ENCODE measurements around the gene ACSL5.
"Not testable (repeated sequence)": the region's sequence is repeated elsewhere in the genome, so short reads cannot be mapped to it uniquely, and the experiment has no call there.

Gene ACSL5

DNA sequence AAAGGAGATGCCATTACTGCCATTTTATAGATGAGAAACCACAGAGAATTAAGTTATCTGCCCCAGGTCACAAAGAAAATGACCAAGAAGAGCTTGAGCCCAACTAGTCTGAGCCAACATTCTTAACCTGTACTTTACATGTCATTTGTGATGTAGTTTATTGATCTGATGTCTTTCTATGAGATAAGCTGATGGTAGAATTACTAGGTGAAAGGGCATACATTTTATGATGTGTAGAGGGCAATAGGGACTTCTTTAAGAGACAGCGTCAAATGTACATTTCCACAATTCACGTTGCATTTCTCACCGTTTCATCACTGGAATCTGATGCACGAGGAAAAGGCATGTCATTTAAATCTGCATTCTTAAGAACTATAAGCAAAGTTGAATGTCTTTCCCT is 11.3 kb downstream of the ACSL5 start:
- Histone ChIP-seq H3K27me3 (ENCODE audit: low read depth, low read length) (no peaks in the 10 kb centered on the region), H3K27ac (ENCODE audit: low read length) (no peak overlapping the region), H4K20me1 (ENCODE audit: insufficient read depth, low read length) (no peaks in the 10 kb centered on the region; the same call in 1 of the 2 replicates), H3K4me1 (ENCODE audit: low read length) (peaks cover 2% of the 10 kb centered on the region; the same call in 1 of the 2 replicates), H2AFZ (ENCODE audit: low read depth, low read length) (no peak overlapping the region), H3K36me3 (replicated peaks; ENCODE audit: low read depth, low read length) (no peaks in the 10 kb centered on the region), H3K9me3 (ENCODE audit: insufficient read depth, low read length) (no peaks in the 10 kb centered on the region), H3K9ac (ENCODE audit: low read length) (no peak overlapping the region), H3K4me3 (ENCODE audit: low read length) (no peak overlapping the region), H3K4me2 (ENCODE audit: low read length) (no peak overlapping the region), H3K79me2 (ENCODE audit: low read length) (no peaks in the 10 kb centered on the region)
- TF ChIP-seq EZH2phosphoT487 (IDR thresholded peaks at IDR 0.05; ENCODE audit: low read depth) = no peak
- TF ChIP-seq, protein P1, sequence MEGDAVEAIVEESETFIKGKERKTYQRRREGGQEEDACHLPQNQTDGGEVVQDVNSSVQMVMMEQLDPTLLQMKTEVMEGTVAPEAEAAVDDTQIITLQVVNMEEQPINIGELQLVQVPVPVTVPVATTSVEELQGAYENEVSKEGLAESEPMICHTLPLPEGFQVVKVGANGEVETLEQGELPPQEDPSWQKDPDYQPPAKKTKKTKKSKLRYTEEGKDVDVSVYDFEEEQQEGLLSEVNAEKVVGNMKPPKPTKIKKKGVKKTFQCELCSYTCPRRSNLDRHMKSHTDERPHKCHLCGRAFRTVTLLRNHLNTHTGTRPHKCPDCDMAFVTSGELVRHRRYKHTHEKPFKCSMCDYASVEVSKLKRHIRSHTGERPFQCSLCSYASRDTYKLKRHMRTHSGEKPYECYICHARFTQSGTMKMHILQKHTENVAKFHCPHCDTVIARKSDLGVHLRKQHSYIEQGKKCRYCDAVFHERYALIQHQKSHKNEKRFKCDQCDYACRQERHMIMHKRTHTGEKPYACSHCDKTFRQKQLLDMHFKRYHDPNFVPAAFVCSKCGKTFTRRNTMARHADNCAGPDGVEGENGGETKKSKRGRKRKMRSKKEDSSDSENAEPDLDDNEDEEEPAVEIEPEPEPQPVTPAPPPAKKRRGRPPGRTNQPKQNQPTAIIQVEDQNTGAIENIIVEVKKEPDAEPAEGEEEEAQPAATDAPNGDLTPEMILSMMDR (IDR thresholded peaks at IDR 0.05; ENCODE audit: low read depth, low read length) = no peak

DNA sequence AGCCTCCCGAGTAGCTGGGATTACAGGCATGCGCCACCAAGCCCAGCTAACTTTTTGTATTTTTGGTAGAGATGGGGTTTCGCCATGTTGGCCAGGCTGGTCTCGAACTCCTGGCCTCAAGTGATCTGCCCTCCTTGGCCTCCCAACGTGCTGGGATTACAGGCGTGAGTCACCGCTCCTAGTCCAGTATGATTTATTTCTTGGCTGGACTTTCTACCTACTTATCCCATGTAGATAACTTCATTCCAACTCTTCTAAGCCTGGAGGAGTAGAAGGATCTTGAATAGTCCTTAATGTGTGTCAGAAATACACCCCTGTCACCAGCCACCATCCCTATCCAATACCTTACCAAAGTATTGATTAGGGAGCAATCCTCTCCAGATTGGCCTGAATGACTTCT is 14.1 kb downstream of the ACSL5 start:
- not testable (repeated sequence) for H2AFZ ChIP-seq (ENCODE audit: low read depth, low read length); H3K4me2 ChIP-seq (ENCODE audit: low read length); H3K27me3 ChIP-seq (ENCODE audit: low read depth, low read length); H4K20me1 ChIP-seq (ENCODE audit: insufficient read depth, low read length); H3K36me3 ChIP-seq (replicated peaks; ENCODE audit: low read depth, low read length); H3K27ac ChIP-seq (ENCODE audit: low read length); H3K79me2 ChIP-seq (ENCODE audit: low read length); H3K4me3 ChIP-seq (ENCODE audit: low read length); H3K4me1 ChIP-seq (ENCODE audit: low read length); H3K9me3 ChIP-seq (ENCODE audit: insufficient read depth, low read length); H3K9ac ChIP-seq (ENCODE audit: low read length)

DNA sequence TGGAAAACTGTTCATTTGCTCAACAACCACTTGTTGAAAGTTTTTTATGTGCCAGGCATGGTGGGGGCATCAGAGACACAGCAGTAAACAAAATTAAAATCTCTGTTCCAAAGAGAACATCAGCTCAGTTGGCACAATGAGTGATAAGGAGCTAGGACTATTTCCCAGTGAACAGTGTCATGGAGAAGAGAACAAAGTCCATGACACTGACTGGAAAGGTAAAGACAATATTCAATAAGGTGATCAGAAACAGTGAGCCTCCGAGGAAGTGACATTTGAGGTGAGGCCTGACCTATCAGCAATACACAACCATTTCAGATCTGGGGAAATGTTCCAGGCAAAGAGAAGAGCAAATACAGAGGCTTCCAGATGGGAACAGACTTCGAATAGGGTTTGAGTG is 14.6 kb downstream of the ACSL5 start:
- Histone ChIP-seq H3K9me3 (ENCODE audit: insufficient read depth, low read length) (no peaks in the 10 kb centered on the region), H3K9ac (ENCODE audit: low read length) (no peak overlapping the region), H2AFZ (ENCODE audit: low read depth, low read length) (no peak overlapping the region), H3K4me1 (ENCODE audit: low read length) (peaks cover 2% of the 10 kb centered on the region; the same call in 1 of the 2 replicates), H3K4me2 (ENCODE audit: low read length) (no peak overlapping the region), H3K79me2 (ENCODE audit: low read length) (no peaks in the 10 kb centered on the region), H3K36me3 (replicated peaks; ENCODE audit: low read depth, low read length) (no peaks in the 10 kb centered on the region), H3K27me3 (ENCODE audit: low read depth, low read length) (no peaks in the 10 kb centered on the region), H4K20me1 (ENCODE audit: insufficient read depth, low read length) (no peaks in the 10 kb centered on the region), H3K27ac (ENCODE audit: low read length) (no peak overlapping the region), H3K4me3 (ENCODE audit: low read length) (no peak overlapping the region)
- TF ChIP-seq, protein P1 (IDR thresholded peaks at IDR 0.05; ENCODE audit: low read depth, low read length) = no peak
- no peak for TF ChIP-seq EZH2phosphoT487 (IDR thresholded peaks at IDR 0.05; ENCODE audit: low read depth)

DNA sequence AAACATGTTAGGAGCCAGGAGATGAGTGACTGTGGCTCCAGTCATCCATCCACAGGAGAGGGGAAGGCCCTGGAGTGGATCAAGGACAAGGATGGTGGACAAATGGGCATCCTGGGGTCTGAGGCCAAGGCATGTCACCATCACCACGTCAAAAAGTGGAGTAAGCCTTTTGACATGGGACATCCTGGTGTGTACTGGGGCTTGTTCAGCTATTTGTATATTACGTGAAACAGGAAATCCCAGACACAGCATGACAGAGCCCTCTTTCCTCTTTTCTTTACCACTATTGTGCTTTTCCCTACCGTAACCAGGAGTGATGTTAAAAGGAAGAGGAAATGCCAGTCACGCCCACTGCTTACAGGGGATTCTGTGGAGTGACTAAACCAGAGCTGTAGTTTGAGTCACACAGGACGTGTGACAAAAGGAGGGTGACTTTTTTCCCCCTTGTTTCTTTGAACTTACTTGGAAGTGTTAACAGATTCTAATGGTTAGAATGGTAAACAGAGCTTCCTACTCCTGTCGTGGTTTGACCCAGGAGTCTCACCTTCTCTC is 15.4 kb downstream of the ACSL5 start:
- H3K79me2 ChIP-seq (ENCODE audit: low read length) = no peaks in the 10 kb centered on the region
- TF ChIP-seq EZH2phosphoT487 (IDR thresholded peaks at IDR 0.05; ENCODE audit: low read depth) = no peak
- TF ChIP-seq, protein P1 (IDR thresholded peaks at IDR 0.05; ENCODE audit: low read depth, low read length) = no peak
- no peak overlapping the region for H3K27ac ChIP-seq (ENCODE audit: low read length)

More for the DNA sequence above, 15.4 kb downstream of the ACSL5 start:
- Histone ChIP-seq H4K20me1 (ENCODE audit: insufficient read depth, low read length) (no peaks in the 10 kb centered on the region), H2AFZ (ENCODE audit: low read depth, low read length) (no peak overlapping the region), H3K36me3 (replicated peaks; ENCODE audit: low read depth, low read length) (no peaks in the 10 kb centered on the region), H3K27me3 (ENCODE audit: low read depth, low read length) (no peaks in the 10 kb centered on the region), H3K4me1 (ENCODE audit: low read length) (peaks cover 2% of the 10 kb centered on the region; the same call in 1 of the 2 replicates), H3K9ac (ENCODE audit: low read length) (no peak overlapping the region), H3K4me3 (ENCODE audit: low read length) (no peak overlapping the region), H3K4me2 (ENCODE audit: low read length) (no peak overlapping the region), H3K9me3 (ENCODE audit: insufficient read depth, low read length) (no peaks in the 10 kb centered on the region)

Data from OCI-LY3 (cell line).